HepG2 (cell line): ENCODE results near the gene TMEM14C. TPM values are rescaled to one million over a fixed set of nuclear protein-coding genes. Genes with fewer than 3 reads are reported as not detected.

Source experiments
- BRCA1 ChIP-seq: sonication (generic); formaldehyde crosslinking; IDR thresholded peaks from 2 replicates; pipeline ENCODE4 v1.4.0; 2020; ENCODE audit warnings: missing genetic modification reagents
- BRD4 ChIP-seq: sonication (generic); formaldehyde crosslinking; IDR thresholded peaks from 2 replicates; pipeline ENCODE4 v1.4.0; 2020; ENCODE audit warnings: missing genetic modification reagents
- GABPA ChIP-seq, 2 experiments: IDR thresholded peaks; 2 replicates each; pipeline ENCODE4 v1.6.1; 2011 to 2016; ENCODE audit warnings: low read depth in 2 of 2, low read length in 1 of 2, missing biosample characterization in 1 of 2, missing genetic modification characterization in 1 of 2
- HNF4G ChIP-seq, 2 experiments: sonication (generic) in 1 of 2; formaldehyde crosslinking in 1 of 2; IDR thresholded peaks; 2 replicates each; pipeline versions ENCODE4 v1.4.0 to v1.6.1; 2011 to 2020; ENCODE audit warnings: borderline replicate concordance in 2 of 2, low read depth in 2 of 2, mild to moderate bottlenecking in 2 of 2, low read length in 1 of 2, missing genetic modification reagents in 1 of 2, moderate library complexity in 1 of 2
- KLF15 ChIP-seq: sonication (generic); formaldehyde crosslinking; IDR thresholded peaks from 2 replicates; pipeline ENCODE4 v1.8.1; 2023; ENCODE audit warnings: borderline replicate concordance, mild to moderate bottlenecking, inconsistent platforms, missing genetic modification reagents, mixed read lengths
- MAZ ChIP-seq, 2 experiments: sonication (generic) in 1 of 2; formaldehyde crosslinking in 1 of 2; IDR thresholded peaks; 2 replicates each; pipeline versions ENCODE4 v1.5.0 to v1.6.1; 2012 to 2020; ENCODE audit warnings: low read depth in 2 of 2, mild to moderate bottlenecking in 2 of 2, borderline replicate concordance in 1 of 2, improper control_type of control experiment in 1 of 2, low read length in 1 of 2, missing genetic modification reagents in 1 of 2, moderate library complexity in 1 of 2
- MYC ChIP-seq: sonication (generic); formaldehyde crosslinking; IDR thresholded peaks from 2 replicates; pipeline ENCODE4 v1.9.0; 2021; ENCODE audit warnings: missing genetic modification reagents, borderline replicate concordance
- NONO ChIP-seq, 2 experiments: fragments of 450-650 bp in 1 of 2; sonication (generic) in 1 of 2; formaldehyde crosslinking in 1 of 2; IDR thresholded peaks in 1 of 2; conservative IDR thresholded peaks in 1 of 2; 2 replicates each; pipeline versions ENCODE4 v1.6.1 to v1.8.0; 2017 to 2022; ENCODE audit warnings: mild to moderate bottlenecking in 1 of 2, missing genetic modification reagents in 1 of 2, moderate library complexity in 1 of 2
- POLR2AphosphoS5 ChIP-seq: IDR thresholded peaks from 2 replicates; pipeline ENCODE4 v1.6.1; 2012; ENCODE audit warnings: low read depth, low read length
- ZEB1 ChIP-seq: IDR thresholded peaks from 2 replicates; pipeline ENCODE4 v1.6.1; 2012; ENCODE audit warnings: mild to moderate bottlenecking, low read depth, inconsistent platforms; ENCODE audit not compliant: insufficient replicate concordance
- ZNF772 ChIP-seq: sonication (generic); formaldehyde crosslinking; IDR thresholded peaks from 2 replicates; pipeline ENCODE4 v1.5.0; 2020; ENCODE audit warnings: mild to moderate bottlenecking, missing genetic modification reagents
- polyA plus RNA-seq, 8 experiments: library from polyadenylated mRNA; depleted of rRNA in 3 of 8; stranded (reverse) in 7 of 8; unstranded in 1 of 8; fragments of >200 nt; fragmentation: Illumina TruSeq in 4 of 8; extraction: Trizol in 4 of 8; gene quantifications; 2 replicates each; pipeline versions ENCODE4 v1.2.1 to v1.2.3, GENCODE V29; 2011 to 2016; ENCODE audit warnings: low read depth in 4 of 8, missing spikeins in 1 of 8, mixed read lengths in 1 of 8; ENCODE audit not compliant: insufficient read depth in 1 of 8
- total RNA-seq, 5 experiments: library from RNA; depleted of rRNA; stranded (reverse); fragments of >200 nt; fragmentation: Illumina TruSeq; extraction: Trizol; gene quantifications; 2 replicates each; pipeline ENCODE4 v1.2.3, GENCODE V29; 2016; ENCODE audit warnings: low read depth in 1 of 5
- TF ChIP-seq, protein P1 (sequence below): sonication (generic); formaldehyde crosslinking; IDR thresholded peaks from 2 replicates; pipeline ENCODE4 v1.4.0; 2020; ENCODE audit warnings: missing genetic modification reagents; ENCODE audit errors: not compliant biosample characterization
- TF ChIP-seq, protein P2 (sequence below): sonication (generic); formaldehyde crosslinking; IDR thresholded peaks from 2 replicates; pipeline ENCODE4 v1.9.0; 2022; ENCODE audit warnings: missing genetic modification reagents, mild to moderate bottlenecking, borderline replicate concordance
- TF ChIP-seq, protein P3 (sequence below): sonication (generic); formaldehyde crosslinking; IDR thresholded peaks from 2 replicates; pipeline ENCODE4 v1.5.0; 2020; ENCODE audit warnings: missing genetic modification reagents
- TF ChIP-seq, protein P4 (sequence below): sonication (generic); formaldehyde crosslinking; IDR thresholded peaks from 2 replicates; pipeline ENCODE4 v1.5.0; 2020; ENCODE audit warnings: missing genetic modification reagents

Gene TMEM14C
- total and polyA plus RNA-seq, 2 of the 13 experiments (the other 11 are each of a cell fraction or from before 2014, with no cell fraction given) = 184 TPM

GRCh38 chr6:10720265-10720959 lies 2.5 kb upstream of the TMEM14C start (continued):
- TF ChIP-seq, protein P1, sequence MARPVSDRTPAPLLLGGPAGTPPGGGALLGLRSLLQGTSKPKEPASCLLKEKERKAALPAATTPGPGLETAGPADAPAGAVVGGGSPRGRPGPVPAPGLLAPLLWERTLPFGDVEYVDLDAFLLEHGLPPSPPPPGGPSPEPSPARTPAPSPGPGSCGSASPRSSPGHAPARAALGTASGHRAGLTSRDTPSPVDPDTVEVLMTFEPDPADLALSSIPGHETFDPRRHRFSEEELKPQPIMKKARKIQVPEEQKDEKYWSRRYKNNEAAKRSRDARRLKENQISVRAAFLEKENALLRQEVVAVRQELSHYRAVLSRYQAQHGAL (CRISPR knock-in tag) = peak; percentile 36
- TF ChIP-seq KLF15 (0 out of 2 replicates have a peak, but pooled peaks have one; percentile 65), POLR2AphosphoS5 (0 out of 2 replicates have a peak, but pooled peaks have one; percentile 19), ZNF772 (CRISPR knock-in tag) (peak; percentile 13; the same call in 1 of the 2 replicates), MAZ (IDR thresholded peaks at IDR 0.05; ENCODE audit: borderline replicate concordance, low read depth, low read length) (no peak), MAZ (CRISPR knock-in tag; IDR thresholded peaks at IDR 0.05; ENCODE audit: low read depth) (no peak), HNF4G (IDR thresholded peaks at IDR 0.05; ENCODE audit: borderline replicate concordance, low read depth, low read length) (no peak), HNF4G (CRISPR knock-in tag; IDR thresholded peaks at IDR 0.05; ENCODE audit: borderline replicate concordance, low read depth) (no peak), MYC (CRISPR knock-in tag) (peak; percentile 51; the same call in 1 of the 2 replicates), NONO (IDR thresholded peaks at IDR 0.05) (no peak), NONO (CRISPR knock-in tag; conservative IDR thresholded peaks at IDR 0.05) (peak; percentile 16; the same call in 1 of the 2 replicates), GABPA (IDR thresholded peaks at IDR 0.05; ENCODE audit: low read depth, low read length) (peak; percentile 58), GABPA (CRISPR knock-in tag; IDR thresholded peaks at IDR 0.05; ENCODE audit: low read depth) (peak; percentile 68), BRD4 (peak; percentile 45; the same call in 1 of the 2 replicates), BRCA1 (CRISPR knock-in tag) (no peak), ZEB1 (no peak)
- TF ChIP-seq, protein P2, sequence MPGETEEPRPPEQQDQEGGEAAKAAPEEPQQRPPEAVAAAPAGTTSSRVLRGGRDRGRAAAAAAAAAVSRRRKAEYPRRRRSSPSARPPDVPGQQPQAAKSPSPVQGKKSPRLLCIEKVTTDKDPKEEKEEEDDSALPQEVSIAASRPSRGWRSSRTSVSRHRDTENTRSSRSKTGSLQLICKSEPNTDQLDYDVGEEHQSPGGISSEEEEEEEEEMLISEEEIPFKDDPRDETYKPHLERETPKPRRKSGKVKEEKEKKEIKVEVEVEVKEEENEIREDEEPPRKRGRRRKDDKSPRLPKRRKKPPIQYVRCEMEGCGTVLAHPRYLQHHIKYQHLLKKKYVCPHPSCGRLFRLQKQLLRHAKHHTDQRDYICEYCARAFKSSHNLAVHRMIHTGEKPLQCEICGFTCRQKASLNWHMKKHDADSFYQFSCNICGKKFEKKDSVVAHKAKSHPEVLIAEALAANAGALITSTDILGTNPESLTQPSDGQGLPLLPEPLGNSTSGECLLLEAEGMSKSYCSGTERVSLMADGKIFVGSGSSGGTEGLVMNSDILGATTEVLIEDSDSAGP (CRISPR knock-in tag) = peak; percentile 73; the same call in 1 of the 2 replicates
- TF ChIP-seq, protein P3, sequence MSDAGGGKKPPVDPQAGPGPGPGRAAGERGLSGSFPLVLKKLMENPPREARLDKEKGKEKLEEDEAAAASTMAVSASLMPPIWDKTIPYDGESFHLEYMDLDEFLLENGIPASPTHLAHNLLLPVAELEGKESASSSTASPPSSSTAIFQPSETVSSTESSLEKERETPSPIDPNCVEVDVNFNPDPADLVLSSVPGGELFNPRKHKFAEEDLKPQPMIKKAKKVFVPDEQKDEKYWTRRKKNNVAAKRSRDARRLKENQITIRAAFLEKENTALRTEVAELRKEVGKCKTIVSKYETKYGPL (CRISPR knock-in tag) = 0 out of 2 replicates have a peak, but pooled peaks have one; percentile 1
- TF ChIP-seq, protein P4, sequence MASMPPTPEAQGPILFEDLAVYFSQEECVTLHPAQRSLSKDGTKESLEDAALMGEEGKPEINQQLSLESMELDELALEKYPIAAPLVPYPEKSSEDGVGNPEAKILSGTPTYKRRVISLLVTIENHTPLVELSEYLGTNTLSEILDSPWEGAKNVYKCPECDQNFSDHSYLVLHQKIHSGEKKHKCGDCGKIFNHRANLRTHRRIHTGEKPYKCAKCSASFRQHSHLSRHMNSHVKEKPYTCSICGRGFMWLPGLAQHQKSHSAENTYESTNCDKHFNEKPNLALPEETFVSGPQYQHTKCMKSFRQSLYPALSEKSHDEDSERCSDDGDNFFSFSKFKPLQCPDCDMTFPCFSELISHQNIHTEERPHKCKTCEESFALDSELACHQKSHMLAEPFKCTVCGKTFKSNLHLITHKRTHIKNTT (CRISPR knock-in tag) = no peak
